Posterior vena cava (tissue), 2 donors: ENCODE results near the gene ZNF609. TPM values are rescaled to one million over a fixed set of nuclear protein-coding genes. Genes with fewer than 3 reads are reported as not detected.

Source experiments
- DNase-seq: peaks from one replicate; pipeline ENCODE4 v3.0.0-alpha.2; 2020; ENCODE audit warnings: low spot score
- intact Hi-C, 2 donors: fragments of 100-400 bp; cut with DNase I; formaldehyde crosslinking; loops; one replicate each; pipeline versions ENCODE4 v1.14.1 to v1.14.2; 2022 to 2023
- total RNA-seq, 2 donors: library from RNA; stranded (reverse); fragmentation: NEBNext Ultra II Directional; extraction: Animal tissue kit (Norgen Biotek cat#: 25700); gene quantifications; one replicate each; pipeline ENCODE4 v1.2.1, GENCODE V29; 2021
- donor health status: DM: yes; HTN: yes; CAD: no.
- donor health status: DM: yes; HTN: yes; CAD: no.

Gene ZNF609
- total RNA-seq, 2 donors from 2014 or later, result 28.1 to 32.8 TPM

DNA sequence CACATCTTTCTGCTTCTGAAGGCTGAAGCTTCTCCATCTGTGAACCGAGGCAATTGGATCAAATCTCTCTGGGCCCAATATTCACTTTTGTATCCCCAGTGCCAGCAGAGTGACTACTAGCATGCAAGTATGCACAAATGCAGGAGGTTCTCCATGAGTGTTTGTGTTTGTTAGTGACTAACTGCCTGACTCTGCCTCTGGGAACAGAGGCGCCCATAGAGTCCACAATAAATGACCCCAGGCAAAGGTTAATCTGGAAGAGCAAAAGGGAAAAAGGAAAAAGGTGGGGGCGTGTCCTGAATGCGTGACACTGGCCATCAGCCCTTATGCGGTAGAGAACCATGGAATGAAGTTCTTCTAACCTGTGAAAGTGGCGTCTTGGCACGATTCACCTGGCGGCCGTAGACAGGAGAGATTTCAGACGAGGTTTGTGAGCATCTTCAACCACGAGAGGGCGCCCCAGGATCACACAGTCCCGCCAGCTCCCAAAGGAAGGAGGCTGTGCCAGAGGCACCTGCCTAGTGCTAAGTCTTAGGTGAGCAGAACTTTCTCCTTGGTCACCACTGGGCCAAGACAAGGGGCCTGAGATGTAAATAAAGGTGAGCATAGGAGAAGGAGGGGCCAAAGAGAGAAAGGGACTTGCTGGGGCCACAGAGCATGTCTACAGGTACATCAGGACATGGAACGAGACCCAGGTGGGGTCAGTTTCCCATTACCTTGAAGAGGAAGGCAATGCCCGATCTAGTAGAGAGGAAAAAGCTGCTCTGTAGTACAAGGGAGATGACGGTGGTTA lies 270.8 kb downstream of the ZNF609 start:
- DNase-seq, result peak; percentile 94
- intact Hi-C loops, result loop anchor here (2.0 to 5.0 kb wide), 2 partner anchors 76 to 78 kb away; no protein-coding TSS in a partner anchor

DNA sequence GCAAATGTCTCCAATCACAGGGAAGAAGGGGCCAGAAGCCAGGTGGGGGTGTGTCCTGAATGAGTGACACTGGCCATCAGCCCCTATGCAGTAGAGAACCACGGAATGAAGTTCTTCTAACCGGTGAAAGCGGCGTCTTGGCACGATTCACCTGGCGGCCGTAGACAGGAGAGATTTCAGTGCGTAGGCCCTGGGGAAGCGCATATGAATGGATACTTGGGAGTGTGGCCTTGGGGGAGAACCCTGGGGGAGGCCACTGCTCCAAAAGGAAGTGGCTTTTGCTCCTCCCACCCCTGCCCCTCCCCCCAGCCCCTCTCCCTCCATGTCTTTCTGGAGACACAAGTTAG lies 271.4 kb downstream of the ZNF609 start:
- intact Hi-C loops, result loop anchor here (2.0 to 5.0 kb wide), 2 partner anchors 76 to 77 kb away; no protein-coding TSS in a partner anchor
- no peak for DNase-seq

DNA sequence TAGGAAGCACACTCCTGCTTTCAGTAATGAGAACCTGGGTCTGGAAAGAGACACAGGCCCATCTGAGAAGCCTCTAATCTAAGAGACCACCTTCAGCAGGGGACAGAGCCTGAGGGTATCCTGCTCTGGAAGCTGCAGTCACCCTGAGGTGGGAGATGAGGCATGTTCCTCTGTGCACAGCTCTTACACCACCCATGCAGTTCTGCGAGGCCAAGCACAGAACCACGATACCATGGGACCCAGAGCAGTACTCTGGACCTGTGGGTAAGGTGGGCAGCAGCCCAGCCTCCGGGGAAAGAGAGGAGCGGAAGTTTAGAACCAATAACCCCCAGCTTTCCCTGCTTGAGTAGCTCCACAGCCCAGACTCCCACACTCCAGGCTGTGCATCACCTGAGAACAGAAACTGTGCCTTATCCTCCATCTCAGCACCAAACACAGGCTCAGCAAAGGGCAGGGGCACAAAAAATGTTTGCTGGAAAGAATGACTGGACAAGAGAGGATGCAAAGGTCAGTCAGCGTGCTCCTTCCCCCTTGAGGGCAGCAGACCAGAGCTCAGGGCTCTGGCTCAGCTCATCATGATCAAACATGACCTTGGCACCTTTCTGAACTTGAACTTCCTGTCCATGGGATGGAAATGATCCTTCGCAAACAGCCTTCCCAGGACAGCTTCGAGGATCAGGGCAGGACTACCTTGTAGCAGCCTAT lies 271.9 kb downstream of the ZNF609 start:
- intact Hi-C loops, result loop anchor here in 1 of 2 donors (5.0 kb wide), 1 partner anchor 75 kb away; no protein-coding TSS in a partner anchor
- DNase-seq, result no peak

Other genes with a start within 250 kb of the ZNF609 start
- gene CSNK1G1, start 104.4 kb upstream of the ZNF609 start, total RNA-seq, result 10 to 100 TPM; 15.8 to 15.9 TPM
- gene PCLAF, start 79.1 kb upstream of the ZNF609 start, total RNA-seq, result under 1 TPM; 0.52 to 0.88 TPM
- 10 to 100 TPM; 20.7 to 26.2 TPM for gene TRIP4, start 72.7 kb upstream of the ZNF609 start, total RNA-seq